HCT116 (cell line): ENCODE measurements around the gene B3GALT5. TPM values are rescaled to one million over a fixed set of nuclear protein-coding genes. Genes with fewer than 3 reads are reported as not detected.

Experiments
- ATAC-seq: fragments of 200-7000 bp; cut with Tn5 transposase; 2 replicates; pipeline ENCODE4 v1.9.1; 2020; ENCODE audit warnings: mild to moderate bottlenecking, moderate library complexity
- BruUV-seq: library from RNA; stranded (reverse); fragments of 400-500 nt; replicated peaks from 2 replicates; lab custom pipeline; 2021; lab: Mats Ljungman, UMichigan
- CTCF ChIA-PET: fragments of 300-600 bp; sonication (Branson Sonifier 250); formaldehyde crosslinking; loops from one replicate; lab custom pipeline; 2021; ENCODE audit warnings: antibody characterized with exemption; lab: Charles Lee
- POLR2A ChIA-PET: fragments of 300-600, 350-600 bp; sonication (Branson Sonifier 250); formaldehyde crosslinking; loops from one replicate; lab custom pipeline; 2021; ENCODE audit warnings: antibody characterized with exemption; lab: Charles Lee
- RAD21 ChIA-PET, 2 experiments: fragments of 300-600 bp; sonication (Branson Sonifier 250); formaldehyde crosslinking; loops; one replicate each; lab custom pipeline; 2023; ENCODE audit warnings: low total read pairs in 2 of 2; ENCODE audit not compliant: uncharacterized antibody in 2 of 2, unreplicated experiment in 2 of 2, low non-redundant PET in 1 of 2; lab: Charles Lee
- DNase-seq: peaks from one replicate; pipeline ENCODE4 v3.0.0-alpha.2; 2010; ENCODE audit warnings: low read depth, low spot score
- H2AFZ ChIP-seq: fragments of 200-600 bp; shearing (Covaris generic), sonication (generic); 2 replicates; pipeline ENCODE4 v1.6.1; 2017; ENCODE audit warnings: low read depth, mixed run types, mixed read lengths, antibody characterized with exemption, low read length; ENCODE audit not compliant: poor library complexity, severe bottlenecking
- H3K27ac ChIP-seq: 2 replicates; pipeline ENCODE4 v1.5.1; 2012; ENCODE audit warnings: low read depth, low read length
- H3K27me3 ChIP-seq: fragments of 200-600 bp; sonication (generic); 2 replicates; pipeline ENCODE4 v1.6.1; 2016; ENCODE audit warnings: mixed run types, low read length, mixed read lengths; ENCODE audit not compliant: insufficient read depth
- H3K36me3 ChIP-seq, 2 experiments: fragments of 200-500 bp in 1 of 2; fragments of 200-600 bp in 1 of 2; sonication (Bioruptor generic) in 1 of 2; sonication (generic) in 1 of 2; 2 replicates each; pipeline versions ENCODE4 v1.5.1 to v1.6.1; 2014 to 2016; ENCODE audit warnings: low read length in 2 of 2, inconsistent platforms in 1 of 2, mixed read lengths in 1 of 2, mixed run types in 1 of 2; ENCODE audit not compliant: insufficient read depth in 2 of 2, control insufficient read depth in 1 of 2
- H3K4me1 ChIP-seq, 2 experiments: fragments of 200-600 bp in 1 of 2; sonication (generic) in 1 of 2; 2 replicates each; pipeline versions ENCODE4 v1.5.1 to v1.6.1; 2012 to 2017; ENCODE audit warnings: low read length in 2 of 2, inconsistent platforms in 1 of 2, mild to moderate bottlenecking in 1 of 2, mixed read lengths in 1 of 2, mixed run types in 1 of 2, moderate library complexity in 1 of 2; ENCODE audit not compliant: insufficient read depth in 2 of 2, control insufficient read depth in 1 of 2
- H3K4me2 ChIP-seq: fragments of 200-600 bp; sonication (generic); 2 replicates; pipeline ENCODE4 v1.6.1; 2017; ENCODE audit warnings: mixed run types, low read length, mixed read lengths
- H3K4me3 ChIP-seq, 2 experiments: fragments of 200-600 bp in 1 of 2; sonication (generic) in 1 of 2; replicated peaks in 1 of 2; 2 replicates each; pipeline ENCODE4 v1.5.1; 2011 to 2016; ENCODE audit warnings: low read length in 2 of 2, control low read depth in 1 of 2, low read depth in 1 of 2, mild to moderate bottlenecking in 1 of 2, mixed read lengths in 1 of 2, mixed run types in 1 of 2
- H3K79me2 ChIP-seq: fragments of 200-600 bp; sonication (generic); 2 replicates; pipeline ENCODE4 v1.6.1; 2017; ENCODE audit warnings: mild to moderate bottlenecking, mixed run types, low read length, moderate library complexity, mixed read lengths; ENCODE audit not compliant: insufficient read depth
- H3K9ac ChIP-seq: fragments of 200-600 bp; sonication (generic); 2 replicates; pipeline ENCODE4 v1.6.1; 2016; ENCODE audit warnings: low read length, mixed read lengths
- H3K9me2 ChIP-seq: fragments of 200-600 bp; sonication (generic), shearing (Covaris generic); 2 replicates; pipeline ENCODE4 v1.6.1; 2017; ENCODE audit warnings: mixed run types, mild to moderate bottlenecking, moderate library complexity; ENCODE audit not compliant: insufficient read depth
- H3K9me3 ChIP-seq, 2 experiments: fragments of 200-500 bp in 1 of 2; fragments of 200-600 bp in 1 of 2; sonication (Bioruptor generic) in 1 of 2; sonication (generic) in 1 of 2; 2 replicates each; pipeline ENCODE4 v1.6.1; 2014 to 2017; ENCODE audit warnings: low read length in 2 of 2, mixed read lengths in 2 of 2, inconsistent platforms in 1 of 2, low read depth in 1 of 2, mild to moderate bottlenecking in 1 of 2, mixed run types in 1 of 2, moderate library complexity in 1 of 2; ENCODE audit not compliant: control insufficient read depth in 1 of 2, insufficient read depth in 1 of 2
- H4K20me1 ChIP-seq: fragments of 200-600 bp; sonication (generic), shearing (Covaris generic); 2 replicates; pipeline ENCODE4 v1.6.1; 2017; ENCODE audit warnings: mixed run types, mild to moderate bottlenecking, moderate library complexity; ENCODE audit not compliant: insufficient read depth
- EGR1 ChIP-seq: IDR thresholded peaks from 2 replicates; pipeline ENCODE4 v1.6.1; 2012; ENCODE audit warnings: low read depth
- ELF1 ChIP-seq: IDR thresholded peaks from 2 replicates; pipeline ENCODE4 v1.6.1; 2012; ENCODE audit warnings: low read depth, borderline replicate concordance
- EZH2 ChIP-seq: fragments of 200-600 bp; sonication (generic); IDR thresholded peaks from 2 replicates; pipeline ENCODE4 v1.6.1; 2017; ENCODE audit warnings: antibody characterized with exemption, mixed run types
- EZH2phosphoT487 ChIP-seq: fragments of 200-600 bp; IDR thresholded peaks from 2 replicates; pipeline ENCODE4 v1.6.1; 2018; ENCODE audit warnings: antibody characterized with exemption, borderline replicate concordance
- FOSL1 ChIP-seq: IDR thresholded peaks from 2 replicates; pipeline ENCODE4 v1.6.1; 2012; ENCODE audit warnings: low read depth
- JUND ChIP-seq: IDR thresholded peaks from 2 replicates; pipeline ENCODE4 v1.6.1; 2012
- POLR2A ChIP-seq: IDR thresholded peaks from 2 replicates; pipeline ENCODE4 v1.7.0; 2011; ENCODE audit warnings: borderline replicate concordance; ENCODE audit not compliant: insufficient read depth, insufficient read length; ENCODE audit errors: extremely low read depth
- SRF ChIP-seq: IDR thresholded peaks from 2 replicates; pipeline ENCODE4 v1.6.1; 2012; ENCODE audit warnings: low read depth
- intact Hi-C: fragments of 100-400 bp; cut with micrococcal nuclease; formaldehyde crosslinking; loops from 2 replicates; pipeline ENCODE4 v1.10.0; 2022
- total RNA-seq: library from RNA; stranded (reverse); gene quantifications from one replicate; pipeline ENCODE4 v1.2.1, GENCODE V29; 2021; ENCODE audit not compliant: unreplicated experiment
- TF ChIP-seq, protein P1 (sequence below): IDR thresholded peaks from 2 replicates; pipeline ENCODE4 v1.6.1; 2012
- TF ChIP-seq, protein P2 (sequence below): IDR thresholded peaks from 2 replicates; pipeline ENCODE4 v1.6.1; 2011; ENCODE audit warnings: mild to moderate bottlenecking, low read length, moderate library complexity; ENCODE audit not compliant: insufficient replicate concordance; ENCODE audit errors: extremely low read depth
- TF ChIP-seq, protein P3 (sequence below), 3 experiments: fragments of 200-600 bp in 1 of 3; sonication (generic) in 1 of 3; IDR thresholded peaks in 2 of 3; conservative IDR thresholded peaks in 1 of 3; 2 replicates each; pipeline ENCODE4 v1.5.1; 2012 to 2017; ENCODE audit warnings: low read depth in 2 of 3, low read length in 2 of 3, antibody characterized with exemption in 1 of 3, borderline replicate concordance in 1 of 3, control low read depth in 1 of 3, mild to moderate bottlenecking in 1 of 3, mixed read lengths in 1 of 3, mixed run types in 1 of 3, moderate library complexity in 1 of 3; ENCODE audit not compliant: insufficient read depth in 1 of 3

The B3GALT5 gene
- total RNA-seq, 1 experiment from 2014 or later = 1.2 TPM

GRCh38 chr21:39667353-39667891 lies 54.7 kb downstream of the B3GALT5 start:
- TF ChIP-seq EGR1 = no peak
- TF ChIP-seq EZH2phosphoT487 = no peak
- no peak for TF ChIP-seq FOSL1
- TF ChIP-seq, protein P1, sequence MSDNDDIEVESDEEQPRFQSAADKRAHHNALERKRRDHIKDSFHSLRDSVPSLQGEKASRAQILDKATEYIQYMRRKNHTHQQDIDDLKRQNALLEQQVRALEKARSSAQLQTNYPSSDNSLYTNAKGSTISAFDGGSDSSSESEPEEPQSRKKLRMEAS = no peak
- TF ChIP-seq, protein P2, sequence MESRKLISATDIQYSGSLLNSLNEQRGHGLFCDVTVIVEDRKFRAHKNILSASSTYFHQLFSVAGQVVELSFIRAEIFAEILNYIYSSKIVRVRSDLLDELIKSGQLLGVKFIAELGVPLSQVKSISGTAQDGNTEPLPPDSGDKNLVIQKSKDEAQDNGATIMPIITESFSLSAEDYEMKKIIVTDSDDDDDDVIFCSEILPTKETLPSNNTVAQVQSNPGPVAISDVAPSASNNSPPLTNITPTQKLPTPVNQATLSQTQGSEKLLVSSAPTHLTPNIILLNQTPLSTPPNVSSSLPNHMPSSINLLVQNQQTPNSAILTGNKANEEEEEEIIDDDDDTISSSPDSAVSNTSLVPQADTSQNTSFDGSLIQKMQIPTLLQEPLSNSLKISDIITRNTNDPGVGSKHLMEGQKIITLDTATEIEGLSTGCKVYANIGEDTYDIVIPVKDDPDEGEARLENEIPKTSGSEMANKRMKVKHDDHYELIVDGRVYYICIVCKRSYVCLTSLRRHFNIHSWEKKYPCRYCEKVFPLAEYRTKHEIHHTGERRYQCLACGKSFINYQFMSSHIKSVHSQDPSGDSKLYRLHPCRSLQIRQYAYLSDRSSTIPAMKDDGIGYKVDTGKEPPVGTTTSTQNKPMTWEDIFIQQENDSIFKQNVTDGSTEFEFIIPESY = no peak
- TF ChIP-seq ELF1 = no peak
- no peak for TF ChIP-seq SRF
- TF ChIP-seq, protein P3, sequence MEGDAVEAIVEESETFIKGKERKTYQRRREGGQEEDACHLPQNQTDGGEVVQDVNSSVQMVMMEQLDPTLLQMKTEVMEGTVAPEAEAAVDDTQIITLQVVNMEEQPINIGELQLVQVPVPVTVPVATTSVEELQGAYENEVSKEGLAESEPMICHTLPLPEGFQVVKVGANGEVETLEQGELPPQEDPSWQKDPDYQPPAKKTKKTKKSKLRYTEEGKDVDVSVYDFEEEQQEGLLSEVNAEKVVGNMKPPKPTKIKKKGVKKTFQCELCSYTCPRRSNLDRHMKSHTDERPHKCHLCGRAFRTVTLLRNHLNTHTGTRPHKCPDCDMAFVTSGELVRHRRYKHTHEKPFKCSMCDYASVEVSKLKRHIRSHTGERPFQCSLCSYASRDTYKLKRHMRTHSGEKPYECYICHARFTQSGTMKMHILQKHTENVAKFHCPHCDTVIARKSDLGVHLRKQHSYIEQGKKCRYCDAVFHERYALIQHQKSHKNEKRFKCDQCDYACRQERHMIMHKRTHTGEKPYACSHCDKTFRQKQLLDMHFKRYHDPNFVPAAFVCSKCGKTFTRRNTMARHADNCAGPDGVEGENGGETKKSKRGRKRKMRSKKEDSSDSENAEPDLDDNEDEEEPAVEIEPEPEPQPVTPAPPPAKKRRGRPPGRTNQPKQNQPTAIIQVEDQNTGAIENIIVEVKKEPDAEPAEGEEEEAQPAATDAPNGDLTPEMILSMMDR (IDR thresholded peaks at IDR 0.05 in 2 of 3, conservative IDR thresholded peaks at IDR 0.05 in 1 of 3; ENCODE audit: borderline replicate concordance in 1 of 3, insufficient read depth in 1 of 3, low read depth in 2 of 3, low read length in 2 of 3) = no peak
- no peak for TF ChIP-seq EZH2
- no peak for TF ChIP-seq JUND
- TF ChIP-seq POLR2A = no peak
- intact Hi-C loops = no loop called here
- RAD21 ChIA-PET = no interaction called here

More at GRCh38 chr21:39667353-39667891, 54.7 kb downstream of the B3GALT5 start:
- Histone ChIP-seq H2AFZ (no peak overlapping the region), H3K79me2 (no peaks in the 10 kb centered on the region), H4K20me1 (no peaks in the 10 kb centered on the region), H3K9me3 (no peaks in the 10 kb centered on the region), H3K36me3 (no peaks in the 10 kb centered on the region), H3K27me3 (no peaks in the 10 kb centered on the region), H3K9me2 (no peaks in the 10 kb centered on the region), H3K9ac (no peak overlapping the region), H3K27ac (no peak overlapping the region), H3K4me1 (no peaks in the 10 kb centered on the region), H3K4me2 (no peak overlapping the region), H3K4me3 (no peak overlapping the region)
- ChIA-PET POLR2A (no interaction called here), CTCF (no interaction called here)
- no peak for ATAC-seq
- no peak for DNase-seq
- no TSS peak for BruUV-seq
